Stimulated activated CD8-positive, alpha-beta memory T cell treated with anti-CD3 and anti-CD28 coated beads, Interleukin-15, amount 100 ng/mL, for 4 hours (primary cell): ENCODE data around the gene GPR3.
A peak's percentile ranks its signal among the peaks of the same experiment; 100 is the strongest.
"Not testable (repeated sequence)": the region's sequence is repeated elsewhere in the genome, so short reads cannot be mapped to it uniquely, and the experiment has no call there.

Experiments used
- DNase-seq, 2 donors: peaks; one replicate each; pipeline ENCODE4 v3.0.0-alpha.2; 2020; ENCODE audit warnings: low read depth in 2 of 2

GPR3 gene

GRCh38 chr1:27418326-27419185 lies 26.1 kb downstream of the GPR3 start:
- DNase-seq: peak in 1 of 2 donors; percentile 20

GRCh38 chr1:27423709-27424108 lies 31.3 kb downstream of the GPR3 start:
- no peak for DNase-seq

DNA sequence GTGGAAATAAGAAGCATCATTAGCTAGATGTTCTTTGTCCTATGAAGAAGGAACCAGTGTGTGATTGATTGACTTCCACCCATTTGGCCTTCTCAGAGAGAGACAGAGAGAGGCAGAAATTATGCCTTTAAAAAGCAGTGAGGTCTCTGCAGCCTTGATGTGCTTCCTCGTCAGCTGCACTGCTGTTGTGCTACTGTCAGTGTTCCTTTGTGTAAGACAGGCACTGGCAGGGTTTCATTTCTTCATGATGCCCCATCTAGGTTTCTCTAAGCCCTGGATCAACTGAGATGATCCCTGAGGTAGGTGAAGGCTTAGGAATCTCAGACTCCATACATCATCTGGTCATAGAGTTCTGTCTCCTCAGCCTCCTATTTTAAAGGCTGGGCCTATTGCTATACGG lies 34.9 kb downstream of the GPR3 start:
- no peak for DNase-seq

DNA sequence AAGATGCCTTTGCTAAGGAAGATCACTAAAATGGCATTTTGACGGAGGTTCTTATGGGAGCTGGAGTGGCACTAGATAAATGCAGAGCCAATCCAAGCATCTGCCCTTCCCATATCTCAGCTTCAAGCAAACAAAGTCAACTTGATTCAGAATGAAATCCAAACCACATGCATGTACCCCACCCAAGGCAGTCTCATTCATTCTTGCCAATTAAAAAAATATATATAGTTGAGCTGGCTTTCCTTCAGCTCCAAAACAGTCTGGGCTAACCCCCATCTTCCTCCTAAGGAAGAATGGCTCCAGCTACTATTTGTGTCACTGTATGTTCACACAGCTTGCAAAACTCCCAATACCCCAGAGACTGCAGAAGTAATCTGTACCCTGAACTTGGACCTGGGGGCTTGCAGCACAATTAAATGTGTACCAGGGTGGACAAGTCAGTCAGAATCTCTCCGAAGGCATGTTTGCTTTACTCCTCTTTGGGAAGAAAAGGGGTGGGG lies 35.4 kb downstream of the GPR3 start:
- DNase-seq: no peak

GRCh38 chr1:27428316-27429028 lies 36.0 kb downstream of the GPR3 start:
- DNase-seq: no peak

GRCh38 chr1:27429029-27429425 lies 36.6 kb downstream of the GPR3 start:
- DNase-seq: no peak

GRCh38 chr1:27430903-27431600 lies 38.6 kb downstream of the GPR3 start:
- no peak for DNase-seq

DNA sequence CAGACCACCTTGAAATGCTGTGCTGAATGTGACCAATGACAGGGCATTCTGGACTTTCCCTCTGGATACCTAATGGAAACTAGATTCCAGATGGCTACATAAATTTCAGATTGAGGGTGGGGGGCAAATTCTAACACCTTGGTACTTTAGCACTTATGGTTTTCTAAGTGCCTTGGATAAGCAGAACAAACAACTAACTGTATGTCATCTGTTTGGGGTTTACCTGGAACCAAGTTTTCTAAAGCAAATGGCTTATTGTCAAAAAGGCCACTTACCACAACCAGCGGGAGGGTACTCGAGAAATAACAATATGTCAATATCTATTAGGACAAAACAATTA lies 39.1 kb downstream of the GPR3 start:
- DNase-seq: no peak

- DNase-seq: not testable (repeated sequence)
These were observed 40.3 kb downstream of the GPR3 start for GRCh38 chr1:27432725-27433124.

GRCh38 chr1:27433706-27434105 lies 41.3 kb downstream of the GPR3 start:
- no peak for DNase-seq

DNA sequence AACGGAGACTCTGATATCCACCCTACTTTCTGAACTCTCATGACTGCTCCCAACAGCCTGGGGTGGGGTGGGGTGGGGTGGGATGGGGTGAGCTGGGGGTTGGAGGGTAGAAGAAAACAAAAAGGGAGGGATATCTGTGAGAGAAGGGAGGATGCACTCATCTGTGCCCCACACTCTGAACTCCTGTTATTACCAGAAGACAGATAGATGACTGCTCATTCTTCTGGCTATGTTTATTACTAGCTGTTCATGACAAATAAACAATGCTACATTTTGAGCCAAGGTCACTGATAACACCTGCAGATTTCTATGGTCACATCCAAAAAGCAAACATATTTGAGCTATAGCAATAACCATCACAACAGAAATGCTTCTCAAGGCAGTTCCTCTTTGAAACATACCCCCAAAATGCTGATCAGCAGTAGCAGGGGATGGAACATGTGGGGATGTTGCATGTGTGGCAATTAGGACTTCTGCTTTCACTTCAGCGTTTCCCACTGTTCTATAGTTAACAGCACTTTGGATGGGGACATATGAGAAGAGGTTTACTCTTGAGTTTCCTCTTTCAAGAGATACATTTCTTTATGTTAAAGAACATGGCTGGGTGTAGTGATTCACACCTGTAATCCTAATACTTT lies 43.3 kb downstream of the GPR3 start:
- DNase-seq: no peak

- no peak for DNase-seq
These were observed 44.1 kb downstream of the GPR3 start for GRCh38 chr1:27436204-27437159.

DNA sequence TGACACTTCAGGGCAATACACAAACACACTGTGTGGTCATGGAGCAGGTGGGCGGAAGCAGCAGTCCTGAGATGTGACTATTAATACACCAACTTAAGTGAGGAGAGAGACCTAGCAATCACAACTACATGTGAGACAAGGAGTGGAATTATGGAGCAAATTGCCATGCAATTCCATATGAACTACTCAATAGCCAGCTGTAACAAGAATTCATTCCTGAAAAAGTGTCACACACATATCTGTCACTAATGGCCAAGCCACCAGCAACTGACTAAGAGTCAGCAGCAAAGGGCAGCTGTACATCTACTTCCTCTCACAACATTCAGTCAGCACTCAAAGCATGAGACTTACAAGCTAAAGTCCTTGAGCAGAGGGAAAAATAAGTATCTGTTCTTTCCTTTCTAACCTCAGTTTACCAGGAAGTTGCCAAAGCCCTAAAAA lies 46.2 kb downstream of the GPR3 start:
- DNase-seq: no peak

DNA sequence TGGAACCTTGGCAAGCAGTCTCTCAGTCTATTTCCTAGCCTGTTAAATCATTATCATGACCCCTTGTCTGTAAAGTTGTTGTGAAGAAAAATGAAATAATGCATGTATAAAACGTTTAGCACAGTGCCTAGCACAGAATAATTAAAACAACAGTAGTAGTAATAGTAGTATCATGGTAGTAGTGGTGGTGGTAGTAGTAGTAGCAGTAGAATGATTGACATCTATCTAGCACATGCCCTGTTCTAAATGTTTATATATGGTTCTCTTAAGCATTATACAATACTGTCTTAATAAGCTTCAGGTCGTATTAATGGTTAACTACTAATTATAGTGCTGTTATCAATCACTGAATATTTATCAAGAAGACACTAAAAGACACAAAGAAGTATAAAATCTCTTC lies 46.7 kb downstream of the GPR3 start:
- DNase-seq: no peak

GRCh38 chr1:27444632-27445031 lies 52.2 kb downstream of the GPR3 start:
- no peak for DNase-seq
